Activated CD4-positive, alpha-beta memory T cell treated with anti-CD3 and anti-CD28 coated beads for 36 hours (primary cell): ENCODE results near the gene CSNK1A1. TPM values are rescaled to one million over a fixed set of nuclear protein-coding genes. Genes with fewer than 3 reads are reported as not detected.

Experiments used
- CTCF ChIA-PET: fragments of 350-600 bp; sonication (Branson Sonifier 250); formaldehyde crosslinking; loops from one replicate; lab custom pipeline; 2021; ENCODE audit warnings: antibody characterized with exemption, inconsistent platforms; lab: Charles Lee
- POLR2A ChIA-PET: fragments of 350-600 bp; sonication (Branson Sonifier 250); formaldehyde crosslinking; loops from one replicate; lab custom pipeline; 2021; ENCODE audit warnings: antibody characterized with exemption; lab: Charles Lee
- DNase-seq: peaks from one replicate; pipeline ENCODE4 v3.0.0-alpha.2; 2020
- H3K27ac Mint-ChIP-seq: one replicate; pipeline ENCODE4 v1.8.0; 2021; ENCODE audit warnings: mixed read lengths
- H3K27me3 Mint-ChIP-seq: one replicate; pipeline ENCODE4 v1.8.0; 2021; ENCODE audit warnings: mixed read lengths
- H3K36me3 Mint-ChIP-seq: one replicate; pipeline ENCODE4 v1.8.0; 2021; ENCODE audit warnings: mixed read lengths
- H3K4me1 Mint-ChIP-seq: one replicate; pipeline ENCODE4 v1.8.0; 2021; ENCODE audit warnings: low read depth, mixed read lengths
- H3K4me3 Mint-ChIP-seq: one replicate; pipeline ENCODE4 v1.8.0; 2021; ENCODE audit warnings: mild to moderate bottlenecking, mixed read lengths
- H3K9me3 Mint-ChIP-seq: one replicate; pipeline ENCODE4 v1.8.0; 2021; ENCODE audit warnings: mixed read lengths
- intact Hi-C: fragments of 100-400 bp; cut with micrococcal nuclease; formaldehyde crosslinking; loops from one replicate; pipeline ENCODE4 v1.15.1; 2023
- total RNA-seq, 2 experiments: library from RNA; stranded (reverse); gene quantifications; one replicate each; pipeline ENCODE4 v1.2.3, GENCODE V29; 2021

The CSNK1A1 gene
- total RNA-seq, 2 experiments from 2014 or later: 165 to 170 TPM

GRCh38 chr5:149443210-149443609 is 108.0 kb downstream of the CSNK1A1 start:
- Mint-ChIP-seq H3K4me1 (peaks cover 21% of the 10 kb centered on the region), H3K27me3 (no peaks in the 10 kb centered on the region), H3K4me3 (no peak overlapping the region), H3K27ac (no peak overlapping the region), H3K9me3 (no peaks in the 10 kb centered on the region), H3K36me3 (no peaks in the 10 kb centered on the region)
- intact Hi-C loops: loop anchor here (2.0 kb wide), 1 partner anchor 176 kb away; no protein-coding TSS in a partner anchor
- ChIA-PET CTCF (interaction anchor here (0.7 to 3.5 kb wide), 14 partner anchors 10 to 174 kb away, joined by 3 to 38 read pairs (median 6); partner anchors contain the start of gene CSNK1A1), POLR2A (no interaction called here)
- DNase-seq: no peak

DNA sequence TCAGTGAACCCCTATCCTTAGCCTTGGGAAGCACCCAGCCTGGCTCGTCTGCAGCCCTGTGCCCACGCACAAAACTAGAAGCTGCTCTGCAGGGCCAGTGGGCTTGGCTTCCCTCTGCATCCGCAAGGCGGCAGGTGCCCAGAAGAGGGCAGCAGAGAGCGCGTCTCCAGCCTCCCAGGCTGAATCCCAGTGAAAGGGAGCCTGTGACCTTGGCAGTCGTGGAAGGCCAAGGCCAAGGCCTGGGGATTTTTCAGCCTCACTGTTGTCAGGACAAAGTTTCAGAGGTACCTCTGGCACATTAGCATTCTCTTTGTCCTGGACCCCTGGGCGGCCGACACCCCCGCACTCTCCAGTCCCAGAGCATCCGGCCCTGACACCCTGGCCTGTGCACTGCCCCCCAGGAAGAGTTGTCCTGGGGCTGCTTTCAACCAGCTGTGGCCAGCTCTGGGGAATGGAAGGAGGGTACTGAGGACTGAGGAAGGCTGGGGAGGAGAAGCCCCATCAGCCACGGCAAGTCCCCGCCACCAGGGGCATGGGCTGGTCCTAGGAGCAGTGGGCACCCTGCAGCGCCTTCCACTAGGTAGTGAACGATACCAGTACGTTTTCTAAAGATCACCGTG is 108.6 kb downstream of the CSNK1A1 start:
- CTCF ChIA-PET: interaction anchor here (0.6 to 3.5 kb wide), 26 partner anchors 9 to 176 kb away, joined by 3 to 38 read pairs (median 4); partner anchors contain the start of gene CSNK1A1
- peak; percentile 85 for DNase-seq
- intact Hi-C loops: loop anchor here (1.0 to 2.0 kb wide), 2 partner anchors 122 to 176 kb away; no protein-coding TSS in a partner anchor
- Mint-ChIP-seq H3K36me3 (no peaks in the 10 kb centered on the region), H3K4me3 (no peak overlapping the region), H3K27me3 (no peaks in the 10 kb centered on the region), H3K27ac (no peak overlapping the region), H3K4me1 (peaks cover 23% of the 10 kb centered on the region), H3K9me3 (no peaks in the 10 kb centered on the region)
- POLR2A ChIA-PET: no interaction called here

Other genes with a start within 250 kb of the CSNK1A1 start
- gene GRPEL2, start 205.9 kb downstream of the CSNK1A1 start, total RNA-seq: 10 to 100 TPM; 32.9 to 37.2 TPM
- gene PCYOX1L, start 193.4 kb downstream of the CSNK1A1 start, total RNA-seq: 10 to 100 TPM; 21.8 to 24.0 TPM
- gene IL17B, start 172.1 kb downstream of the CSNK1A1 start, total RNA-seq: not detected
- gene ARHGEF37, start 30.1 kb upstream of the CSNK1A1 start, total RNA-seq: under 1 TPM; 0.69 to 0.77 TPM
- 1 to 10 TPM; 3.6 to 4.0 TPM for gene PPARGC1B, start 178.9 kb upstream of the CSNK1A1 start, total RNA-seq